Thoracic aorta (tissue), 2 donors: ENCODE data around the gene KRR1. TPM values are rescaled to one million over a fixed set of nuclear protein-coding genes. Genes with fewer than 3 reads are reported as not detected.

Experiments used
- ATAC-seq: fragments of 150-250 bp; one replicate; pipeline ENCODE4 v1.8.0; 2017; ENCODE audit warnings: low read depth; ENCODE audit not compliant: insufficient number of reproducible peaks, low FRiP score
- DNase-seq: peaks from one replicate; pipeline ENCODE4 v3.0.0-alpha.2; 2020; ENCODE audit warnings: low spot score
- H3K27ac ChIP-seq, 2 donors: fragments of 200-600 bp; sonication (generic); 1 replicate in 1 of 2; 2 replicates in 1 of 2; pipeline ENCODE4 v1.5.1; 2016; ENCODE audit warnings: mild to moderate bottlenecking in 2 of 2, moderate library complexity in 2 of 2
- H3K27me3 ChIP-seq: fragments of 200-600 bp; sonication (generic); replicated peaks from 2 replicates; pipeline ENCODE4 v1.6.0; 2016; ENCODE audit warnings: mild to moderate bottlenecking; ENCODE audit not compliant: insufficient read depth
- H3K36me3 ChIP-seq: fragments of 200-600 bp; sonication (generic); one replicate; pipeline ENCODE4 v1.5.1; 2016
- H3K4me1 ChIP-seq, 2 donors: fragments of 200-600 bp; sonication (generic); 1 replicate in 1 of 2; 2 replicates in 1 of 2; pipeline versions ENCODE4 v1.5.1 to v1.6.0; 2016; ENCODE audit warnings: low read depth in 2 of 2, mild to moderate bottlenecking in 1 of 2; ENCODE audit not compliant: control insufficient read depth in 1 of 2
- H3K4me3 ChIP-seq: fragments of 200-600 bp; sonication (generic); 2 replicates; pipeline ENCODE4 v1.5.1; 2016; ENCODE audit warnings: mild to moderate bottlenecking
- H3K9me3 ChIP-seq: fragments of 200-600 bp; sonication (generic); 2 replicates; pipeline ENCODE4 v1.5.1; 2016
- total RNA-seq, 2 donors: library from RNA; depleted of rRNA; stranded (reverse); fragments of >200 nt; gene quantifications; one replicate each; pipeline versions ENCODE4 v1.1.0 to v1.2.3, GENCODE V29; 2016
- TF ChIP-seq, protein P1 (sequence below): fragments of 200-600 bp; sonication (generic); IDR thresholded peaks from one replicate; pipeline ENCODE4 v1.5.1; 2019; ENCODE audit warnings: antibody characterized with exemption

KRR1 gene
- total RNA-seq, 2 donors from 2014 or later, result 30.6 to 46.8 TPM

DNA sequence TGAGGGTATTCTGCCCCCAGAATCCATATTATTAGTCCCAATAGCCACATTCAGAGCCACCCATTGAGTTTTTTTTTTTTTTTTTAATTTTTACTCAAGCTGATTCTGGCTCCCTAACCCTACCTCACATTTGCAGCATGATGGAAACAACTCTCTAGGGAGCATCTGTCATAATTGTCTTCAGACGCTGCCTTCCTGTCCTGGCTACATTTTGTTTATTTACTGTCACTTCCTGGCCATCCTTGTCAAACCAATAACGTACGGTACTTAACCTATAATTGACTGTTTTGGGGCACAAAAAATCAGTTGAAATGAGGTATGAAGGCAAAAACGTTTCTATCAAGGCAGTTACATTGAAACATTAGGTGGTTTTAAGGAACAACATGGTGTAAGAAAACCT is 28.8 kb downstream of the KRR1 start:
- peaks cover 35 to 54% of the 10 kb centered on the region in 2 donors for H3K4me1 ChIP-seq
- peak overlapping the region; percentile 77 for H3K4me3 ChIP-seq
- TF ChIP-seq, protein P1, sequence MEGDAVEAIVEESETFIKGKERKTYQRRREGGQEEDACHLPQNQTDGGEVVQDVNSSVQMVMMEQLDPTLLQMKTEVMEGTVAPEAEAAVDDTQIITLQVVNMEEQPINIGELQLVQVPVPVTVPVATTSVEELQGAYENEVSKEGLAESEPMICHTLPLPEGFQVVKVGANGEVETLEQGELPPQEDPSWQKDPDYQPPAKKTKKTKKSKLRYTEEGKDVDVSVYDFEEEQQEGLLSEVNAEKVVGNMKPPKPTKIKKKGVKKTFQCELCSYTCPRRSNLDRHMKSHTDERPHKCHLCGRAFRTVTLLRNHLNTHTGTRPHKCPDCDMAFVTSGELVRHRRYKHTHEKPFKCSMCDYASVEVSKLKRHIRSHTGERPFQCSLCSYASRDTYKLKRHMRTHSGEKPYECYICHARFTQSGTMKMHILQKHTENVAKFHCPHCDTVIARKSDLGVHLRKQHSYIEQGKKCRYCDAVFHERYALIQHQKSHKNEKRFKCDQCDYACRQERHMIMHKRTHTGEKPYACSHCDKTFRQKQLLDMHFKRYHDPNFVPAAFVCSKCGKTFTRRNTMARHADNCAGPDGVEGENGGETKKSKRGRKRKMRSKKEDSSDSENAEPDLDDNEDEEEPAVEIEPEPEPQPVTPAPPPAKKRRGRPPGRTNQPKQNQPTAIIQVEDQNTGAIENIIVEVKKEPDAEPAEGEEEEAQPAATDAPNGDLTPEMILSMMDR, result no peak
- H3K27me3 ChIP-seq, result no peaks in the 10 kb centered on the region
- H3K27ac ChIP-seq, result peak overlapping the region; percentile 88 to 89
- no peaks in the 10 kb centered on the region for H3K36me3 ChIP-seq
- DNase-seq (no peak), ATAC-seq (no peak)
- no peaks in the 10 kb centered on the region for H3K9me3 ChIP-seq

GRCh38 chr12:75481774-75482173 is 29.6 kb downstream of the KRR1 start:
- ATAC-seq (no peak), DNase-seq (no peak)
- Histone ChIP-seq H3K36me3 (no peaks in the 10 kb centered on the region), H3K4me3 (peak overlapping the region; percentile 77), H3K9me3 (no peaks in the 10 kb centered on the region), H3K4me1 (peaks cover 32 to 52% of the 10 kb centered on the region in 2 donors), H3K27me3 (no peaks in the 10 kb centered on the region), H3K27ac (peak overlapping the region; percentile 88 to 89)
- TF ChIP-seq, protein P1, result no peak

DNA sequence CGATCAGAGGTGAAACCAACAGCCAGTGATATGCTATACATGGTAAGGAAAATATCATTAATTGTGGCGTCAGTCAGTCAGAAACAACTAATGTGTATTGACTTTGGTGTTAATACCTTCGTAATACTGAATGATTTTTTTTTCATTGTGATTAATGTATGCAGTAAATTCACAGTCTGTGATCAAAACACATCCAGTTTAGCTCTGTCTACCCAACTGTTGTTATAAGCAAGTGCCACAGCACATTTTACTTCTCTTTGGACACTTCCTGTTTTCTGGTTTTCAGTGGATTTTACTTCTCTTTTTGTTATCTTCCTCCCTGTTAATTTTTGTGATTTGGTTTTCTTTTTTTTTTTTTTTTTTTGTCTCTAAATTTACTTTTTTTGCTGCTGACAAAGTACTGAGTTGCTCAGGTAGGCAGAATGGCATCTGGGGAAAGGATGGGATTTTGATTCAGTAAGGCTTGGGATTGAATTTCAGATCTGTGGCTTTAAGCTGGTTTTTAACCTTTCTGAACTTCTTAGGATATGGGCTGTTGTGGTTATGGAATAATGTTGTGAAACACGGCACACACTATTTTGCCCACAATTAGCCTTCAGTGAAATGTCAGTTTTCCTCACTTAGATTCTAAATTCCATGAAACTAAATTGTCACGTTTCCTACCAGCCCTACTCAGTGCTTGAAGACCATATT is 30.2 kb downstream of the KRR1 start:
- Histone ChIP-seq H3K4me3 (peak overlapping the region; percentile 77), H3K27me3 (no peaks in the 10 kb centered on the region), H3K9me3 (no peaks in the 10 kb centered on the region), H3K4me1 (peaks cover 27 to 45% of the 10 kb centered on the region in 2 donors), H3K36me3 (no peaks in the 10 kb centered on the region), H3K27ac (peak overlapping the region; percentile 88 to 89)
- TF ChIP-seq, protein P1, result no peak
- DNase-seq, result no peak
- ATAC-seq, result no peak

- DNase-seq (peak; percentile 73), ATAC-seq (peak; percentile 98)
- H3K36me3 ChIP-seq, result no peaks in the 10 kb centered on the region
- peak within 1 kb of the TSS; percentile 88 to 89 for H3K27ac ChIP-seq
- H3K9me3 ChIP-seq, result no peaks in the 10 kb centered on the region
- TF ChIP-seq, protein P1, result no peak
- peak within 1 kb of the TSS; percentile 77 for H3K4me3 ChIP-seq
- no peaks in the 10 kb centered on the region for H3K27me3 ChIP-seq
- H3K4me1 ChIP-seq, result peaks cover 23 to 40% of the 10 kb centered on the region in 2 donors
Measured at GRCh38 chr12:75480469-75480949, 30.9 kb downstream of the KRR1 start, which contains the start of gene GLIPR1. Gene GLIPR1, plus strand, starts transcription at chr12:75480755. Its CDS starts 126 bp downstream, at chr12:75480881.

GRCh38 chr12:75479963-75480461 is 31.4 kb downstream of the KRR1 start:
- Histone ChIP-seq H3K4me3 (peak overlapping the region; percentile 77), H3K9me3 (no peaks in the 10 kb centered on the region), H3K36me3 (no peaks in the 10 kb centered on the region), H3K27ac (peak overlapping the region; percentile 88 to 89), H3K27me3 (no peaks in the 10 kb centered on the region), H3K4me1 (peaks cover 21 to 37% of the 10 kb centered on the region in 2 donors)
- TF ChIP-seq, protein P1, result no peak
- ATAC-seq, result peak; percentile 29
- DNase-seq, result no peak
